ENCODE data around the gene POLE2.
A peak's percentile ranks its signal among the peaks of the same experiment; 100 is the strongest.

POLE2 gene

DNA sequence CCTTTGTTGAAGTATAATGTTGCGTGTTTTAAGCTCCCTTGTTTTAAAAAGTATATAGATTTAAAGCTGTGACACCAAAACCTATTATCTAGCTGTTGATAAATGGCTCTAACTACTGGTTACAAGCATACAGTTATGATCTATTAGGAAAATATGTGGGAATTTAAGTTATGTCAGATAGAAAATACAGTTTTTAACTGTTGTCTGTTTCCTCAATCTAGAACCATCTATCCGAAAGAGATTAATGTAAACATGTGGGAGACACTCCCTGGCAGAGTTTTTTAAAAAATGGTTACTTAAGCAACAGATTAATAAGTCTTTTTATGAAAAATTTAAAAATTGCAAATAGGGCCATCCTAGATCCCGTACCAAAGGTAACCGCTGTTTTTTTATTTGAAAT lies 75.8 kb downstream of the POLE2 start:
- peaks cover 26% of the 10 kb centered on the region for H3K36me3 Mint-ChIP-seq (ENCODE audit: low read depth)
- TF ChIP-seq, protein P1, sequence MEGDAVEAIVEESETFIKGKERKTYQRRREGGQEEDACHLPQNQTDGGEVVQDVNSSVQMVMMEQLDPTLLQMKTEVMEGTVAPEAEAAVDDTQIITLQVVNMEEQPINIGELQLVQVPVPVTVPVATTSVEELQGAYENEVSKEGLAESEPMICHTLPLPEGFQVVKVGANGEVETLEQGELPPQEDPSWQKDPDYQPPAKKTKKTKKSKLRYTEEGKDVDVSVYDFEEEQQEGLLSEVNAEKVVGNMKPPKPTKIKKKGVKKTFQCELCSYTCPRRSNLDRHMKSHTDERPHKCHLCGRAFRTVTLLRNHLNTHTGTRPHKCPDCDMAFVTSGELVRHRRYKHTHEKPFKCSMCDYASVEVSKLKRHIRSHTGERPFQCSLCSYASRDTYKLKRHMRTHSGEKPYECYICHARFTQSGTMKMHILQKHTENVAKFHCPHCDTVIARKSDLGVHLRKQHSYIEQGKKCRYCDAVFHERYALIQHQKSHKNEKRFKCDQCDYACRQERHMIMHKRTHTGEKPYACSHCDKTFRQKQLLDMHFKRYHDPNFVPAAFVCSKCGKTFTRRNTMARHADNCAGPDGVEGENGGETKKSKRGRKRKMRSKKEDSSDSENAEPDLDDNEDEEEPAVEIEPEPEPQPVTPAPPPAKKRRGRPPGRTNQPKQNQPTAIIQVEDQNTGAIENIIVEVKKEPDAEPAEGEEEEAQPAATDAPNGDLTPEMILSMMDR (IDR thresholded peaks at IDR 0.05; ENCODE audit: unreplicated experiment in 3 of 3), result no peak

DNA sequence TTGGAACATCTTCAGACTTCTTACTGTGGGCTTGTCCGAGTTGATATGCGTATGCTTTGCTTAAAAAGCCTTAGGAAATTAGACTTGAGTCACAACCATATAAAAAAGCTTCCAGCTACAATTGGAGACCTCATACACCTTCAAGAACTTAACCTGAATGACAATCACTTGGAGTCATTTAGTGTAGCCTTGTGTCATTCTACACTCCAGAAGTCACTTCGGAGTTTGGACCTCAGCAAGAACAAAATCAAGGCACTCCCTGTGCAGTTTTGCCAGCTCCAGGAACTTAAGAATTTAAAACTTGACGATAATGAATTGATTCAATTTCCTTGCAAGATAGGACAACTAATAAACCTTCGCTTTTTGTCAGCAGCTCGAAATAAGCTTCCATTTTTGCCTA lies 80.4 kb downstream of the POLE2 start:
- Mint-ChIP-seq H3K4me1 (no peaks in the 10 kb centered on the region), H3K4me3 (no peak overlapping the region), H3K36me3 (ENCODE audit: low read depth) (peaks cover 22% of the 10 kb centered on the region), H3K27me3 (ENCODE audit: low read depth) (no peaks in the 10 kb centered on the region), H3K27ac (no peak overlapping the region), H3K9me3 (no peaks in the 10 kb centered on the region)
- TF ChIP-seq, protein P1 (IDR thresholded peaks at IDR 0.05; ENCODE audit: unreplicated experiment in 3 of 3), result no peak

More for the DNA sequence above, 75.8 kb downstream of the POLE2 start:
- Mint-ChIP-seq H3K27me3 (ENCODE audit: low read depth) (no peaks in the 10 kb centered on the region), H3K4me1 (no peaks in the 10 kb centered on the region), H3K27ac (peak overlapping the region in 2 of 3 experiments; percentile 61 to 81), H3K4me3 (no peak overlapping the region), H3K9me3 (no peaks in the 10 kb centered on the region)

DNA sequence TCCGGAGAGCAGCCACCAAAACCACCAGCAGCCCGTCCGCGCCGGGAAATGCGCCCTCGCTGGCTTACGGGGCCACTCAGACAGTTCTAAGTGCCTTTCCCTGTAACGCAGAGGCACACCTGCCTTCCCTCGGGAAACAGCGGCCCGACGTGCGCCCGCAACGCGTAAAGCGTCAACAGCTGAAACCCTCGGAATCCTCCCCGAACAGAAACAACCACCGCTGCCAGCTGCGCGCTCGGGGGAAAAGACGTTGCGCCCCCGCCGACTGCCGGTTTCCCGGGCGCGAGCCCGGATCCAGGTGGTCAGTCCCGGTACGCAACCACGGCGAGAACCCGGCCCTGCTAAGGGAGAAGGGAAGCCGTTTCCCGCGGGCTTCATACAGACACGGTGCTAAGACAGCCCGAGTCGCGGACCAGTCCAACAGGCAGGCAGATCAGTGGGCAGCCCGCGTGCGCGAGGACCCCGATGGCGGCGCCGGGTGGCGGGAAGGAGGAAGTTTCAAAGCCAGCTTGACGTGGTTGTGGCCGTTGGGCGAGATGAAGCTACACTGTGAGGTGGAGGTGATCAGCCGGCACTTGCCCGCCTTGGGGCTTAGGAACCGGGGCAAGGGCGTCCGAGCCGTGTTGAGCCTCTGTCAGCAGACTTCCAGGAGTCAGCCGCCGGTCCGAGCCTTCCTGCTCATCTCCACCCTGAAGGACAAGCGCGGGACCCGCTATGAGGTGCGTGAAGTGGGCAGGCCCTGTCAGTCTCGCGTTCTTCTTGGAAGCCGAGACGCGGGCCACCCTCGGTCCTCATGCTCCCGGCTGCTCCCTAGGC lies 89.3 kb downstream of the POLE2 start, which contains the start of gene LRR1:
Gene LRR1 (plus strand): TSS at position 456 of the 816 bp plus-strand sequence. CDS start 81 bp downstream, at position 537.
- peak within 1 kb of the TSS; percentile 99 to 100 (median 99) for H3K27ac Mint-ChIP-seq
- H3K36me3 Mint-ChIP-seq (ENCODE audit: low read depth), result no peaks in the 10 kb centered on the region
- H3K4me1 Mint-ChIP-seq, result peaks cover 33% of the 10 kb centered on the region
- TF ChIP-seq, protein P1 (IDR thresholded peaks at IDR 0.05; ENCODE audit: unreplicated experiment in 3 of 3), result no peak
- no peaks in the 10 kb centered on the region for H3K9me3 Mint-ChIP-seq
- no peaks in the 10 kb centered on the region for H3K27me3 Mint-ChIP-seq (ENCODE audit: low read depth)
- peak within 1 kb of the TSS; percentile 94 to 98 (median 97) for H3K4me3 Mint-ChIP-seq

DNA sequence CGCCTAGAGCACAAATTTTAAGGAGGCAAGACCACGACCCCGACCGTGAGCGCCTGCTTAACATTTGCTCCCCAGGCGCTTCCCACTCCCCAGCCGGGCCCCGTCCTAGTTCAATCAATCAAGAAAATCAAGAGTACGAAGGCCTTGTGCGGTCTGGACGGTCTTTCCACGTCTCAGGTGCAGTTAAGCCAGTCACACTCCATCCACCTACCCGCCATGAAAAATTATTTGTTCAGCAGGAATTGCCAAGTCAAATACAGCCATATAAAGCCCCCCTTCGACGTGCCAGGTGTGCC lies 89.9 kb downstream of the POLE2 start:
- peaks cover 34% of the 10 kb centered on the region for H3K4me1 Mint-ChIP-seq
- no peaks in the 10 kb centered on the region for H3K9me3 Mint-ChIP-seq
- H3K27ac Mint-ChIP-seq, result peak overlapping the region; percentile 99 to 100 (median 99)

DNA sequence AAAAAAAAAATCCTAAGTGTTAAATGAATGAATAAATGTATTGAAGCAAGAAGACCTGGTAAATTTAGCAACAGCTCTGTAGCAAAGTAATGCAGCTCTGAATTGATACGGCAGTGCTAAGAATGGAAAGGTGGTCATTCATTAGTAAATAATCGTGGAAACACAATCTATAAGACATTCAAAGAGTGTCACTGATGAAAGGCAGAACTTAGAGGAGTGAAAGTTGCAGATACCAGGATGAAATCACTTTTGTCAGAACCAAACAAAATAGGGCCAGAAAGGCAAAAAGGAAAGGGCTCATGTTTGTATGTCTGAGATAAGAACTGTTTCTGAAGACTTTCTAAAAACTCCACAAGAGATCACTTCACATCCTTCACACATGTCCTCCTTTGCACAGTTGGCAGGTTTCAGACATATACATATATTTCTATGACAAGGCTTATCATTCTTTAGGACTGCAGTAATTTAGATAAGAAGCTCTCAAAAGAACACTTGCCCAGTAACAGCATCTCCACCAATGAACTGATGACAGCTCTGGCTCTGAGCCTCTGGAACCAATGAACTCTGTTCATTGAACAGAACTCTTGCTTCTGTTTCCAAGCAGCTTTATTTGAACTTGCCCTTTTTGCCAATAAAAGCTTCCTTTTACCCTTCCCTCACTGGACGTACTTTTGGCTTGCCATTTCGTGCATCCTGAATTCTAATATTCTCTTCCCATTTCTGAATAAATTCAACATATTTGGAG lies 93.5 kb downstream of the POLE2 start:
- H3K27me3 Mint-ChIP-seq (ENCODE audit: low read depth), result no peaks in the 10 kb centered on the region

More for the DNA sequence above, 89.9 kb downstream of the POLE2 start:
- Mint-ChIP-seq H3K27me3 (ENCODE audit: low read depth) (no peaks in the 10 kb centered on the region), H3K36me3 (ENCODE audit: low read depth) (no peaks in the 10 kb centered on the region), H3K4me3 (peak overlapping the region; percentile 94 to 98 (median 97))
- TF ChIP-seq, protein P1 (IDR thresholded peaks at IDR 0.05; ENCODE audit: unreplicated experiment in 3 of 3), result no peak

More for the DNA sequence above, 93.5 kb downstream of the POLE2 start:
- TF ChIP-seq, protein P1 (IDR thresholded peaks at IDR 0.05; ENCODE audit: unreplicated experiment in 3 of 3), result no peak
- peak overlapping the region; percentile 10 to 69 (median 46) for H3K4me3 Mint-ChIP-seq
- H3K9me3 Mint-ChIP-seq, result no peaks in the 10 kb centered on the region
- H3K36me3 Mint-ChIP-seq (ENCODE audit: low read depth), result no peaks in the 10 kb centered on the region
- peak overlapping the region; percentile 79 to 83 (median 81) for H3K27ac Mint-ChIP-seq
- peaks cover 26% of the 10 kb centered on the region for H3K4me1 Mint-ChIP-seq
